Mucosa of rectum (tissue), 2 donors: ENCODE measurements around the gene SRCIN1.

Experiments used
- H3K27ac ChIP-seq, 2 donors: one replicate each; pipeline ENCODE4 v1.7.0; 2013; ENCODE audit warnings: inconsistent platforms in 2 of 2, low read depth in 2 of 2, low read length in 2 of 2
- H3K27me3 ChIP-seq, 2 donors: one replicate each; pipeline ENCODE4 v1.7.0; 2013; ENCODE audit warnings: low read length in 2 of 2; ENCODE audit not compliant: control insufficient read depth in 2 of 2, insufficient read depth in 2 of 2
- H3K36me3 ChIP-seq, 2 donors: one replicate each; pipeline ENCODE4 v1.7.0; 2013; ENCODE audit warnings: low read length in 2 of 2; ENCODE audit not compliant: control insufficient read depth in 2 of 2, insufficient read depth in 2 of 2
- H3K4me1 ChIP-seq, 2 donors: one replicate each; pipeline ENCODE4 v1.7.0; 2013; ENCODE audit warnings: low read length in 2 of 2, mild to moderate bottlenecking in 1 of 2; ENCODE audit not compliant: control insufficient read depth in 2 of 2, insufficient read depth in 2 of 2
- H3K4me3 ChIP-seq, 2 donors: one replicate each; pipeline ENCODE4 v1.7.0; 2013; ENCODE audit warnings: low read length in 2 of 2
- H3K9ac ChIP-seq, 2 donors: one replicate each; pipeline ENCODE4 v1.7.0; 2013; ENCODE audit warnings: low read length in 2 of 2, low read depth in 1 of 2, mild to moderate bottlenecking in 1 of 2
- H3K9me3 ChIP-seq, 2 donors: one replicate each; pipeline ENCODE4 v1.7.0; 2013; ENCODE audit warnings: low read length in 2 of 2; ENCODE audit not compliant: control insufficient read depth in 2 of 2
- donor health status: healthy.
- donor health status: Normal muscosa, but diverticular disease.

Gene SRCIN1

DNA sequence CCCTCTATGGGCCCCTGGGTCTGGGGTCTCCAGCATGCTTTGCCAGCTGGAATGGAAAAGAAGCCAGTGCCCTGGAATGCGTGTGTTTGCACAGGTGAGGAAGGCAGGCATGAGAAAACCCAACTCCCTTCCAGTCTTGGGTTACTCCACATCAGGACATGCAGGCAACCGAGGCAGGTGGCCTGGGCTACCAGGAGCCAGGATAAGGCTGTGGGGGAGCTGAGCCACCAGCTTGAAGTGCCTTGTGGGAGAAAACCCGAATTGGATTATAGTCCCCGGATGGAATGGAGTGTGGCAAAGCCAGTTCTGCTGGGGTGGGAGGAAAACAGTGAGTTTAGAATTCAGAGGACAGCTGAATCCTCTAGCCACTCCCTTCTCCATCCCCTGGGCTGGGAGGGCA, 7.2 kb downstream of the SRCIN1 start:
- Histone ChIP-seq H3K36me3 (no peaks in the 10 kb centered on the region), H3K27me3 (peaks cover 5 to 12% of the 10 kb centered on the region in 2 donors), H3K4me1 (peaks cover 12 to 15% of the 10 kb centered on the region in 2 donors), H3K9me3 (no peaks in the 10 kb centered on the region), H3K27ac (no peak overlapping the region), H3K4me3 (no peak overlapping the region), H3K9ac (no peak overlapping the region)

DNA sequence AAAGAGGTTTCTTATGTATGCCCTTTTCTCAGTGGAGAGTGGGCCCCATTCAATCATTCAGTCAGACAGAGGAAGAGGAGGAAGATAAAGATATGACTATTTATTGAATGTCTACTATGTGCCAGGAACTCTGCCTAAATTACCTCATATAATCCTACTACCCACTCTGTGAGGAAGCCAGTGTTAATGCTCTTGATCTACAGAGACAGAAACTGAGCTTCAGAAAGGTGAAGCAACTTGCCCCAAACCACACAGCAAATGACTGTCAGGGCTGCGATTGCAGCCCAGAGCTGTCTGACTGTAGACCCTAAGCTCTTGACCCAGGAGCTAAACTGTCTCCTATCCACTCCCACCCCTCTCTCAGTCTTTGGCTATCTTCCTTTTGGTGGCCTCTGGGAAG, 8.4 kb downstream of the SRCIN1 start:
- H3K27ac ChIP-seq = no peak overlapping the region
- H3K36me3 ChIP-seq = no peaks in the 10 kb centered on the region
- H3K4me1 ChIP-seq = peaks cover 11 to 14% of the 10 kb centered on the region in 2 donors
- no peaks in the 10 kb centered on the region for H3K9me3 ChIP-seq
- H3K9ac ChIP-seq = no peak overlapping the region
- peaks cover 7 to 12% of the 10 kb centered on the region in 2 donors for H3K27me3 ChIP-seq
- H3K4me3 ChIP-seq = no peak overlapping the region

DNA sequence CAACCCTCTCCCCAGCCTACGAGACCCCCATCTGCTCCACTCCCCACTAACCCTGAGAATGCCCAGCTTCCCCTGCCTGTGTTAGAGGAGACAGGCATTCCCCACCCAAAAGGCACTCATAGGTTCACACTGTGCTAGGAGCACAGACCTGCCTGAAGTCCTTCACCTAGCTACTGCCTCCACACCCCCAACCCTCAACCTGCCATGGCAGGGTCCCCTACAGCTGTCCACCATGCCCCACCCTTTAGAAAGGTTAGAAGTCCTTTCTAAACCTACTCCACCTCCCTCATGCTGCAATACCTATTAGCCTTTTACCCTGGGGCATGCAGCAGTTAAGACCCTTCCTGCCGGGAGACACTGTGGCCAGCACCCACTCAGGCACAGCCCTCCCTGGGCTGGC, 9.1 kb downstream of the SRCIN1 start:
- Histone ChIP-seq H3K4me3 (no peak overlapping the region), H3K36me3 (no peaks in the 10 kb centered on the region), H3K9me3 (no peaks in the 10 kb centered on the region), H3K4me1 (peaks cover 4 to 7% of the 10 kb centered on the region in 2 donors), H3K27ac (no peak overlapping the region), H3K9ac (no peak overlapping the region), H3K27me3 (peaks cover 12 to 13% of the 10 kb centered on the region in 2 donors)

DNA sequence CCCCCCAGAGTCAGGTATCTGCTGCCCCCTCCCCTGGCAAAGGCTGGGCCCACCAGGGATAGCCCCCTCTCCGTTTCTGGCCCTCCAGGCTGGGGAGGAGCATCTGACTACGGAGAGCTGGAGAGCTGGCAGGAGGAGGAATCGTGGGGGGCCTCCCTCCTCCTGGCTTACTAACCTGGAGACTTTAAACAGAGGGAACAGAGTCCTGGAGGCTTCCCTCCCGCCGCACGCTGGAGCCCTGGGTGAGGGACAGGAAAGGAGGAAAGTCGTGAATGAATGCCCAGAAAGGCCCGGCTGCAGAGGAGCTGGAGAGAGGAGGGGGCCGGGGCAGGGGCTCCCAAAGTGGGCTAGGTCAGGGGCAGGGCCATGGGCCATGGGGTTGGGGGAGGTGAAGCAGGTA, 9.9 kb downstream of the SRCIN1 start:
- Histone ChIP-seq H3K9ac (no peak overlapping the region), H3K4me3 (no peak overlapping the region), H3K4me1 (peaks cover 0 to under 1% of the 10 kb centered on the region in 2 donors), H3K27ac (no peak overlapping the region), H3K27me3 (peaks cover 12 to 13% of the 10 kb centered on the region in 2 donors), H3K9me3 (no peaks in the 10 kb centered on the region), H3K36me3 (no peaks in the 10 kb centered on the region)

DNA sequence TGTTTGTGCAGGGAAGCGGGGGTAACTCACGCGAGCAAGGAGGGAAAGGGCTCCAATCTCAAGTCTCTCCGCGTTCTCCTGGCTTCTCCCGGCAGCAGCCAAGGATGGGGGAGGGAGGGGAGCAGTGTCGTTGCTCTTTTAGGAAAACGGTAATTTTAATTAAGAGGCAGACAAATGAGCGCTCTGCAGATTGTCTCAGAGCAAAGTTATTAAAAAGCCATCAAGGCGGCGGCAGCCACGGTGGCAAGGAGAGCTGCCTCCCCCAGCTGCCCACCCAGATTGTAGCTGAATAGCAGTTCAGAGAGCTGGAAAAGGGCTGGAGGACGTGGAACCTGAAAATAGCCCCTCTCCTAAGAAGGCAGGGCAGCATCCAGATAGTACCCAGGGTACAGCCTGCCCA, 11.6 kb downstream of the SRCIN1 start:
- H3K36me3 ChIP-seq = no peaks in the 10 kb centered on the region
- H3K9ac ChIP-seq = no peak overlapping the region
- no peaks in the 10 kb centered on the region for H3K4me1 ChIP-seq
- H3K27me3 ChIP-seq = peaks cover 12 to 13% of the 10 kb centered on the region in 2 donors
- H3K9me3 ChIP-seq = no peaks in the 10 kb centered on the region
- no peak overlapping the region for H3K4me3 ChIP-seq
- no peak overlapping the region for H3K27ac ChIP-seq

DNA sequence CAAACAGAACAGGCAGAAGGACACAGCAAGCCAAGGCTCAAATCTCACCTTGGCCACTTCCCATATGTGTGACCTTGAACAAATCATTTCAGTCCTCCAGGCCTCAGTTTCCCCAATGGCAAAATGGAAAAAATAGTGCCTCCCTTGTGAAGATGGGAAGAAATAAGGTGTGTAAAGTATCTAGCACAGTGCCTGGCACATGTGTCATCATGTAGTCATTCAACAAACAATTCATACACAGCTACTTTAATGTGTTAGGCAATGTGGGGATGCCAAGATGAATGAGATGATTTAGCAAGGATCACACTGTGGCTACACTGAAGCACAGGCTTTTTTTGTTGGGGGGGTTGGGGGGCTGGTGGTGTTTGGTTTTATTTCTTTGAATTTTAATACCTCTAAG, 13.3 kb downstream of the SRCIN1 start:
- Histone ChIP-seq H3K36me3 (no peaks in the 10 kb centered on the region), H3K9me3 (no peaks in the 10 kb centered on the region), H3K9ac (no peak overlapping the region), H3K4me1 (no peaks in the 10 kb centered on the region), H3K27me3 (peaks cover 13% of the 10 kb centered on the region in 2 donors), H3K27ac (no peak overlapping the region), H3K4me3 (no peak overlapping the region)

DNA sequence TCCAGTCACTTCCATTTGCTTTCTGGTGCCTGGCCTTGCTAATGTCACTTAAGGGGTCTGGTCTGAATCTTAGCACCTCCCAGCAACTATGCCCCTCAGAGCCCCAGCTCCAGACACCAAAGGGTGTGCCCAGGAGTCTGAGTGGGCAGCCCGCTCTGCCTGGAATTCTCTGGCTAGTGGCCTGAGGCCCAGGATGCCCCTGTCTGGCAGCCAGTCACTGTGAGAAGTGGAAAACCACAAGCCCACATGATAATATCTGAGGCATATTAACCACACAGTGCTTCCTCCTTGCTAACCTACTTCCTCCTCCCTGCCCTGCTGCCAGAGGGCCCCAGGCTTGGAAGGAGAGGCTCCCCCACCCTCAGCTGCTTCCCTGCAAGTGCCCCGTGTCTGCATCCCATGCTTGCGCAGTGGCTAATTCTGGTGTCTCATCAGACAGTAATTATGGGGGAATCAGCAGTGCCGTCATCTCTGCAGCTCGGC, 14.0 kb downstream of the SRCIN1 start:
- Histone ChIP-seq H3K36me3 (no peaks in the 10 kb centered on the region), H3K27ac (no peak overlapping the region), H3K27me3 (peaks cover 12 to 13% of the 10 kb centered on the region in 2 donors), H3K9me3 (no peaks in the 10 kb centered on the region), H3K4me3 (no peak overlapping the region), H3K4me1 (no peaks in the 10 kb centered on the region), H3K9ac (no peak overlapping the region)

DNA sequence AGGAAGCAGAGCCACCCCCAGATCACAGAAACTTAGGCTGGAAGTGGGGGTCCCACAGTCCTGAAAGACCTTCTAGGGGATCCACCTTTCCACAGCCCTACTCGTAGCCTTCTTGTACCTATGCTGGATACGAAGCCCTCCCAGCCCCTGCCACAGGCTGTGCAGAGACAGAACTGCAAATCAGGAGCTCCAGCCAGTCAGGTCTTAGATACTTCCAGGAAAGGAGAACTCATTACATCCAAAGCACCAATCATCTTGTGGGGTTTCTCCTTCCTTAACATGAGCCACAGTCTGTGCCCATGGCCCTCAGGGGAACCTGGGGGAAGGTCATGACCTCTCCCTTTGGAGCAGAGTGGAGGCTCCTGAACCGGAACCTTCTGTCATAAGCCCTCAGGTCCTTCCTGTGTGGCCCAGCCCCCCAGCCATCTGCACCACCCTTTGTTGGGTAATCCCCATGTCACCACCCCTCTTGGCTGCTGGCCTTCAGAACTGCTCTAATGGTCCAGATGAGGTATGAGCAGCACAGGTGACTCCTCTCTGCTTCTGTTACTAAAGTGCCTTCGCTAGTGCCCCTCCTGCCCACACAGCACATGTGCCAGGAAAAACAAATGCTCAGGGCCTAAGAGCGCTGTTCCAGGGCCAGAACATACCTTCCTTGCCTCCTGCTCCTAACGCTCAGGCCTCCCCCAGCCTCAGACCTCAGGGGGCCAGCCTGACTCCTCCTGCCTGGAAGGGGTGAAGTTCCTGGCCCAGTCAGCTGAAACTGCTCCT, 14.6 kb downstream of the SRCIN1 start:
- H3K9ac ChIP-seq = no peak overlapping the region
- peaks cover 12 to 13% of the 10 kb centered on the region in 2 donors for H3K27me3 ChIP-seq
- H3K4me3 ChIP-seq = no peak overlapping the region
- no peak overlapping the region for H3K27ac ChIP-seq
- no peaks in the 10 kb centered on the region for H3K36me3 ChIP-seq
- H3K4me1 ChIP-seq = no peaks in the 10 kb centered on the region
- no peaks in the 10 kb centered on the region for H3K9me3 ChIP-seq

DNA sequence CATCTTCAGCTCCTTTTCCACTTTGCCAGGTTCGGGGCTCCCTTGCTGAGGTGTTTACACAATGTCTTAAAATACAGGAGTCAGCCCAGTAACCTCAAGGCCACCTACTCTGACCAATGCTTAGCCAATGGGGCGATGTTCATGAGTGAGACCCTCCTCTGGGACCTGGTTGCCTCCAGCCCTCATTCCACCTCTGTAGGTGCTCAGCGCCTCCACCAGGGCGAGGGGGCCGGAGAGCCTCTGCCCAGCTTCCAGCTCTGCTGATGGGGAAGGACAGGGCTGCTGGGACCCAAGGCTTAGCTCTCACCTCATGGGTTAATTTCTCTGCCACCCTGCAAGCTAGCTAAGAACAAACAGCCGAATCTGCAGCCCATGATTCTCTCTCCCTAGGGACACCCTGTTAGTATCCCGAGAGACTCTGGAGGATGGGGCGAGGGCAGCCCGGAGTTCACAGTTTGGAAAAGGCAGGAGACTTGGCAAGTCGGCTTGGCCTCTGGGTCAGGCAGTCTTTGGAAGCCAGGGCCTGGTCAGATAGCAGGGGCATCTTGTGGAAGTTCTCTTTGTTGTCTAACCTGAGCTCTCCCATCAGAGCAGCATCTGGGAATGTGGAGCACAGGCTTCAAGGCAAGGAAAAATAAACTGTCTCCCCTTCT, 16.2 kb downstream of the SRCIN1 start:
- H3K4me3 ChIP-seq = no peak overlapping the region
- no peak overlapping the region for H3K9ac ChIP-seq
- H3K27me3 ChIP-seq = peaks cover 14 to 21% of the 10 kb centered on the region in 2 donors
- H3K36me3 ChIP-seq = no peaks in the 10 kb centered on the region
- peaks cover 6 to 7% of the 10 kb centered on the region in 2 donors for H3K4me1 ChIP-seq
- H3K27ac ChIP-seq = no peak overlapping the region
- no peaks in the 10 kb centered on the region for H3K9me3 ChIP-seq

DNA sequence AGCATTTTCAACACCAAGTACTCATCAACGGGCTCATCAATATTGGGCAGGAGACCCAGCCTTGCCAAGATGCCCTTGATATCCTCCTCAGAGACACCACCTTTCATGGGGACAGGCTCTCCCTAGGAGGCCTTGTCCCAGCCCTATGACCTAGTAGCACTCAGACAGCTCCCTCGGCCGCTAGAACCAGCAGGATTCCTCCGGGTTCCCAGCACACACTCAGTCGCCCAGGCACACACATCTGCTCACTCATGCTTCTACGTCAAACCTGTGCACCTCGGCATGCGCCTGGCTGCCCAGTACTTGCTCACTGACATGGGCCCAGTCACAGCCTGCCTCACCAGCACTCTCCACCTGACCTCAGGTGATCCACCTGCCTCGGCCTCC, 17.0 kb downstream of the SRCIN1 start:
- H3K4me3 ChIP-seq = no peak overlapping the region
- no peak overlapping the region for H3K9ac ChIP-seq
- peaks cover 13 to 21% of the 10 kb centered on the region in 2 donors for H3K27me3 ChIP-seq
- no peaks in the 10 kb centered on the region for H3K9me3 ChIP-seq
- no peak overlapping the region for H3K27ac ChIP-seq
- peaks cover 8% of the 10 kb centered on the region in 2 donors for H3K4me1 ChIP-seq
- H3K36me3 ChIP-seq = no peaks in the 10 kb centered on the region
